VCaP (cell line): ENCODE results near the gene GID4.

ENCODE experiments used
- H3K27ac ChIP-seq: fragments of 450-650 bp; 2 replicates; pipeline ENCODE4 v1.5.1; 2017
- TF ChIP-seq, protein P1 (sequence below): fragments of 450-650 bp; conservative IDR thresholded peaks from 2 replicates; pipeline ENCODE4 v1.5.1; 2017; ENCODE audit warnings: mild to moderate bottlenecking, moderate library complexity

The GID4 gene

DNA sequence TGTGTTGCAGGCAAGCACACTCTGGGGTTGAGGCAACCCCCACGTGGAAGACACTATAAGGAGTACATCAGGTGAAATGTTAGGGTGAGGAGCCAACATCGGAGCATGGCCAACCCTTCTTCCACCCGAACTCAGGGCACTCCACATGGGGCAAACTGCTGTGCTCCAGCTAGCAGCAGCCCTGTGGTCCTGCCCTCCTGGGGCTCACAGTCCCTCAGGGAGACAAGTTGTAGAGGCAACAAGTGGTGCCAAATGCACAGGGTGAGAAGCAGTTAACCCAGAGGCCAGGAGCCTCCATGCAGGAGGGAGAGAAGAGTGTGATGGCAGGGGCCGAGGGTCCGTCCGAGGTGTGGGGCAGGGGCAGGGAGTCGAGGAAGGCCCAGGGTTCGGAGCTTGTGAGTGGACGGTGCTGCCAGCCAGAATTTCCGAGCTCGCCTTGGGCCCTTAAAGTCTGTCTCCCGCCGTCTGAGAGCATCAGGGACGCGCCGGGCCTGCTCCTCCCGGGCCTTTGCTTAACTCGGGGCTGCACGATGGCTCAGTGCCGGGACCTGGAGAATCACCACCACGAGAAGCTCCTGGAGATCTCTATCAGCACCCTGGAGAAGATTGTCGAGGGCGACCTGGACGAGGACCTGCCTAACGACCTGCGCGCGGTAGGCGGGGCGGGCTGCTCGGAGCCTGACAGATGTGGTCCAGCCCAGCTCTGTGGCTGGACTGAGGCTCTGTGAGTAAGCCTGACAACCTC is 32.5 kb upstream of the GID4 start:
- TF ChIP-seq, protein P1, sequence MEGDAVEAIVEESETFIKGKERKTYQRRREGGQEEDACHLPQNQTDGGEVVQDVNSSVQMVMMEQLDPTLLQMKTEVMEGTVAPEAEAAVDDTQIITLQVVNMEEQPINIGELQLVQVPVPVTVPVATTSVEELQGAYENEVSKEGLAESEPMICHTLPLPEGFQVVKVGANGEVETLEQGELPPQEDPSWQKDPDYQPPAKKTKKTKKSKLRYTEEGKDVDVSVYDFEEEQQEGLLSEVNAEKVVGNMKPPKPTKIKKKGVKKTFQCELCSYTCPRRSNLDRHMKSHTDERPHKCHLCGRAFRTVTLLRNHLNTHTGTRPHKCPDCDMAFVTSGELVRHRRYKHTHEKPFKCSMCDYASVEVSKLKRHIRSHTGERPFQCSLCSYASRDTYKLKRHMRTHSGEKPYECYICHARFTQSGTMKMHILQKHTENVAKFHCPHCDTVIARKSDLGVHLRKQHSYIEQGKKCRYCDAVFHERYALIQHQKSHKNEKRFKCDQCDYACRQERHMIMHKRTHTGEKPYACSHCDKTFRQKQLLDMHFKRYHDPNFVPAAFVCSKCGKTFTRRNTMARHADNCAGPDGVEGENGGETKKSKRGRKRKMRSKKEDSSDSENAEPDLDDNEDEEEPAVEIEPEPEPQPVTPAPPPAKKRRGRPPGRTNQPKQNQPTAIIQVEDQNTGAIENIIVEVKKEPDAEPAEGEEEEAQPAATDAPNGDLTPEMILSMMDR: no peak
- H3K27ac ChIP-seq: no peak overlapping the region

DNA sequence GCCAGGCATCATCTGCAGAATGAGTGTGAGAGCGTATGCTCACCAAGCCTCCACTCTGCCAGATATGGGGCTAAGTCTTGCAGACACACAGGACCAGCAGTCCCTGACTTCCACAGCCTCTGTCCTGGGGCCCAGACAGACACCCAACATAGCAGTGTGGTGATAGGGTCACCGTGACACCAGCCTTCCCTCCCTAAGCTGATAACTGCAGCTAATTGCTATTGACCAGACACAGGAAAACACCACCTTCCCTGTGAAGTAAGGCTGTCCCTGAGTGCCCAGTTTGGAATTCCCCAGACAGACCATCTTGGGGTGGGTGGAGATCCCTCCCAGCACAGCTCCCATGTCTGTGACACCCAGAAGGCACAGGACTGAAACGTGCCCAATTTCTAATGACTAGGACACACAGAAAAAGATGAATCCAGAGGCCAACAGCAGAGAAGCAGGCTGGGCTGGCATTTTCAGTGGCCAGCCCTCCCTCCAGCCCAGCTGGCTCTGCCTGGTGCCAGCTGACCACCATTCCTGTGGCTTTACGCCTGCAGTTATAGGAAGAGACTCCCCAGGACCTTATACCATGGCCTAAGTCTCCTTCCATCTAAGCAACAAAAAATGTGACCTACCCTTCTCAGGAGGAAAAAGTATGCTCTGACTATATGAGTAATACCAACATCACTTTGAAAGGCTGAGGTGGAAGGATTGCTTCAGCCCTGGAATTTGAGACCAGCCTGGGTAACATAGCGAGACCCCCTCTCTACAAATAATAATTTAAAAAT is 30.5 kb upstream of the GID4 start:
- H3K27ac ChIP-seq: no peak overlapping the region
- TF ChIP-seq, protein P1: no peak

DNA sequence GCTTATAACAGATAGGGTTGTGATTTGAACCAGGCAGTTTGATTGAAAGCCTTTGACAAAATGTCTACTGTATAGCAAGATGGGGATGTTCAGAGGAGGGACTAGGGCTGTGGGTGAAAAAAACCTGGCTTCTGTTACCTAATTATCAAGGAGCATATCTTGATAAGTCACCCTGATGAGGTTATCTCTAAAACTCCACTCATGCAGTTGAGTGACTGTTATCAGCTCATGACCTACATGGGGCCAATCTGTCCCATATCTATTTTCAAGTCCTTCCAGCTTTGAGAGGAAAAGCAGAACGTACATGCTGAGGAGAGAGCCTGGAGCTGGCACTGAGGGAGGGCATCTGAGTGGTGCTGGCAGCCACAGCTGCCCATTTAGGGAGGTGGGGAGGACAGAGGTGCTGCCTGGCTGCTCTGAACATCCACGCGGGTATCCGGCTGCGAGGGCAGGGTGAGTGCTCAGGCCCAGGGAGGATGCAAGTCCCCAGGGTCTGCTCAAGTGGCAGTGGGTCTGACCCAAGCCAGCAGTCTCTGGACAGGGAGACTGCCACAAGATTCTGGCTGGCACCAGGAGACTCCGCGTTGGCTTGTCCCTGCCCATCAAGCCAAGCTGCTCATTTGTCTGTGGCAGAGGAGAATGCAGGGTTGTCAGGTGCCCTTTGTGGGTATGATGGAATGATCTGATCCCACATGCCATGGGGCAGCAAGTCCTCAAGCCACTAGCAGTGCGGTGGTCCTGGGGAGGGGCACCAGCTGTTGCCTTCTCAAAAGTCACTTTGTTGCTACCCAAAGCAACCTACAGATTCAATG is 29.4 kb upstream of the GID4 start:
- TF ChIP-seq, protein P1: no peak
- no peak overlapping the region for H3K27ac ChIP-seq

DNA sequence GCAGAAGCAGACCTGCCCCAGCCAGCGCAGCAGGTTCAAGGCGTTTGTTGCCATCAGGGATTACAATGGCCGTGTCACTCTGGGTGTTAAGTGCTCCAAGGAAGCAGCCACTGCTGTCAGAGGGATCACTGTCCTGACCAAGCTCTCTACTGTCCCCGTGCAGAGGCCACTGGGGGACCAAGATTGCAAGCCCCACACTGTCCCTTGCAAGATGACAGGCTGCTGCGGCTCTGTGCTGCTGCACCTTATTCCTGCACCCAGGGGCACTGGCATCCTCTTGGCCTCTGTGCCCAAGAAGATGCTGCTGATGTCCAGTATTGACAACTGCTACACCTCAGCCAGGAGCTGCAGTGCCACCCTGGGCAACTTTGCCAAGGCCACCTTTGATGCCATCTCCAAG is 27.9 kb upstream of the GID4 start:
- TF ChIP-seq, protein P1: no peak
- no peak overlapping the region for H3K27ac ChIP-seq

DNA sequence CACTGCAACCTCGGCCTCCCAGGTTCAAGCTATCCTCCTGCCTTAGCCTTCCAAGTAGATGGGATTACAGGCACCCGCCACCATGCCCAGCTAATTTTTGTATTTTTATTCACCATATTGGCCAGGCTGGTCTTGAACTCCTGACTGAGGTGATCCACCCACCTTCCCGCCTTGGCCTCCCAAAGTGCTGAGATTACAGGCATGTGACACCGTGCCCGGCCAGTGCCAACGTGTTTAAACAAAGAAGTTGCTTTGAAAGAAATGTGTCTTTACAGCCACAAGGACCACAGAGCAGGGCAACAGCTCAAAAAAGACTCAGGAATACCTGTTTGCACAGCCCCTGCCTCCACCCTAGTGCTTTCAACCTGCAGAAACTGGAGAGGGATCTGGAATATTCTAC is 25.2 kb upstream of the GID4 start:
- TF ChIP-seq, protein P1: no peak
- no peak overlapping the region for H3K27ac ChIP-seq

DNA sequence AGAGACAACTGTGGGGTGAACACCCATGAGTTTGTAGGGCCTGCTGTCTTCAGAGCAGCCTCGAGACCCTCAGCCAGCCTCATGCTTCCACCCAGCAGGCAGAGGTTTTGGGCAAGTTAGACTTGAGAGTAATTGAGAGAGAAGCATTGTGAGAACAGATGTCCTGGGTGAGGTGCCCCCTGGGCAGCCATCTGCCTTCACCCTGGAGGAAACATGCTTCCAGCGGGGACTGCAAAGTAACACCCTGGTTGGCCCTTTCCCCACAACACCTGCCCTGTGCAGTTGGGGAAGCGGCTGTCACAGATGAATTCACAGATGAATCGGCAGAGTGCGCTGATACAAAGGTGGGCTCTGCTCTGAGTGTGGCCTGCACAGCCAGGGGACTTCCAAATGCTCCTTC is 23.6 kb upstream of the GID4 start:
- no peak overlapping the region for H3K27ac ChIP-seq
- TF ChIP-seq, protein P1: no peak

DNA sequence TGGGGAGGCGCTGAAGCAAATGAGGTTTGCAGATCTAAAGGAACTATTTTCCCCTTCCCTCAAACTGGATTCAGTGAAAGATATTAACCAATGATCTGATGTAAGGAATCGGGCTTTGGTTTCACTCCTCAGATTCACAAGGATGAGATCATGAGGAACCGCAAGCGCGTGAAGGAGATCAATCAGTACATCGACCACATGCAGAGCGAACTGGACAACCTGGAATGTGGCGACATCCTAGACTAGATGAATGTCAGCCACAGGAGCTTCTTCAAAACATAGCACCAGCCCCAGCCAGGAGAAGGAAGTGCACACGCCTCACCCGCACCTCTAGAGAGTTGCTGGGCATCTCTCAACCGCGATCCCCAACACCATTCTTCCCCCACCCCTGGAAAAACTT is 22.8 kb upstream of the GID4 start:
- no peak overlapping the region for H3K27ac ChIP-seq
- TF ChIP-seq, protein P1: no peak
